H1 (cell line): Measurements from ENCODE around the gene YIF1B. TPM values are rescaled to one million over a fixed set of nuclear protein-coding genes. Genes with fewer than 3 reads are reported as not detected.

ENCODE experiments used
- CTCF ChIA-PET: fragments of 300-600 bp; sonication (Branson Sonifier 250); formaldehyde crosslinking; loops from one replicate; lab custom pipeline; 2021; ENCODE audit not compliant: partially characterized antibody; lab: Charles Lee
- POLR2A ChIA-PET: fragments of 300-600 bp; sonication (Branson Sonifier 250); formaldehyde crosslinking; loops from one replicate; lab custom pipeline; 2021; ENCODE audit warnings: inconsistent platforms; ENCODE audit not compliant: partially characterized antibody; lab: Charles Lee
- DNase-seq, 2 experiments: peaks; one replicate each; pipeline versions ENCODE4 v3.0.0 to v3.0.0-alpha.2; 2010 to 2022; ENCODE audit warnings: low spot score in 2 of 2, low read depth in 1 of 2, mixed read lengths in 1 of 2
- FAIRE-seq: peaks from 2 replicates; lab custom pipeline; 2011; peaks lifted over from hg19 to GRCh38; lab: Jason Lieb, UNC
- H2AFZ ChIP-seq: 2 replicates; pipeline ENCODE4 v1.8.1; 2012; ENCODE audit warnings: low read length, inconsistent platforms
- H2AK5ac ChIP-seq: 2 replicates; pipeline ENCODE4 v1.6.1; 2013; ENCODE audit warnings: low read depth, low read length
- H2BK120ac ChIP-seq: replicated peaks from 2 replicates; pipeline ENCODE3; 2013; ENCODE audit warnings: low read depth, low read length, inconsistent platforms
- H2BK12ac ChIP-seq: 2 replicates; pipeline ENCODE4 v1.6.1; 2013; ENCODE audit warnings: low read depth, low read length
- H2BK15ac ChIP-seq: 2 replicates; pipeline ENCODE4 v1.6.1; 2013; ENCODE audit warnings: low read length
- H2BK20ac ChIP-seq: 2 replicates; pipeline ENCODE4 v1.6.1; 2013; ENCODE audit warnings: low read length
- H2BK5ac ChIP-seq: 2 replicates; pipeline ENCODE4 v1.6.1; 2013; ENCODE audit warnings: low read depth, low read length
- H3K14ac ChIP-seq: 2 replicates; pipeline ENCODE4 v1.6.1; 2013; ENCODE audit warnings: inconsistent platforms; ENCODE audit not compliant: insufficient read length
- H3K18ac ChIP-seq: 2 replicates; pipeline ENCODE4 v1.6.1; 2013; ENCODE audit warnings: low read length; ENCODE audit errors: extremely low read depth
- H3K23ac ChIP-seq: 2 replicates; pipeline ENCODE4 v1.6.1; 2013; ENCODE audit warnings: inconsistent platforms; ENCODE audit not compliant: insufficient read length
- H3K23me2 ChIP-seq: 2 replicates; pipeline ENCODE4 v1.6.1; 2013; ENCODE audit warnings: low read depth, low read length
- H3K27ac ChIP-seq: 2 replicates; pipeline ENCODE4 v1.6.1; 2011; ENCODE audit warnings: low read depth, low read length, inconsistent platforms
- H3K27me3 ChIP-seq, 4 experiments: replicated peaks in 1 of 4; 1 replicate in 1 of 4; 2 replicates in 3 of 4; pipeline versions ENCODE4 v1.6.1 to v1.8.1; 2011 to 2013; ENCODE audit warnings: low read length in 3 of 4, mild to moderate bottlenecking in 3 of 4, inconsistent platforms in 2 of 4, mixed read lengths in 2 of 4, moderate library complexity in 1 of 4; ENCODE audit not compliant: control insufficient read depth in 3 of 4, insufficient read depth in 3 of 4; ENCODE audit errors: extremely low read depth in 1 of 4
- H3K36me3 ChIP-seq, 4 experiments: 2 replicates each; pipeline versions ENCODE4 v1.6.1 to v1.8.1; 2011 to 2013; ENCODE audit warnings: mild to moderate bottlenecking in 4 of 4, low read length in 3 of 4, moderate library complexity in 2 of 4, control low read depth in 1 of 4, inconsistent platforms in 1 of 4; ENCODE audit not compliant: insufficient read depth in 4 of 4, control insufficient read depth in 2 of 4
- H3K4ac ChIP-seq: replicated peaks from 2 replicates; pipeline ENCODE3; 2013; ENCODE audit warnings: low read length, low read depth, mixed read lengths, inconsistent platforms; ENCODE audit not compliant: insufficient read length
- H3K4me1 ChIP-seq, 4 experiments: replicated peaks in 1 of 4; 1 replicate in 1 of 4; 2 replicates in 3 of 4; pipeline versions ENCODE4 v1.6.1 to v1.8.1; 2011 to 2013; ENCODE audit warnings: low read length in 3 of 4, inconsistent platforms in 2 of 4, mixed read lengths in 1 of 4; ENCODE audit not compliant: insufficient read depth in 4 of 4, control insufficient read depth in 3 of 4
- H3K4me2 ChIP-seq, 2 experiments: 2 replicates each; pipeline versions ENCODE4 v1.6.1 to v1.8.1; 2011 to 2013; ENCODE audit warnings: low read depth in 2 of 2, low read length in 2 of 2, control low read depth in 1 of 2, inconsistent platforms in 1 of 2, mild to moderate bottlenecking in 1 of 2; ENCODE audit not compliant: insufficient read depth in 1 of 2
- H3K4me3 ChIP-seq, 4 experiments: fragments of 200-600, 300-600 bp in 1 of 4; sonication (generic), shearing (Covaris generic), sonication (Bioruptor Twin) in 1 of 4; 2 replicates each; pipeline versions ENCODE4 v1.5.1 to v1.8.1; 2011 to 2016; ENCODE audit warnings: low read length in 4 of 4, low read depth in 3 of 4, control low read depth in 2 of 4, inconsistent platforms in 2 of 4, mild to moderate bottlenecking in 2 of 4, mixed read lengths in 1 of 4, moderate library complexity in 1 of 4; ENCODE audit not compliant: insufficient read depth in 2 of 4; ENCODE audit errors: extremely low read depth in 1 of 4
- H3K56ac ChIP-seq: replicated peaks from 2 replicates; pipeline ENCODE3; 2013; ENCODE audit warnings: low read depth, mild to moderate bottlenecking, mixed read lengths, low read length, inconsistent platforms; ENCODE audit not compliant: insufficient read length
- H3K79me1 ChIP-seq: 2 replicates; pipeline ENCODE4 v1.6.1; 2013; ENCODE audit warnings: low read depth, low read length, control low read depth
- H3K79me2 ChIP-seq, 2 experiments: 2 replicates each; pipeline versions ENCODE4 v1.6.1 to v1.8.1; 2012 to 2013; ENCODE audit warnings: low read length in 2 of 2, mild to moderate bottlenecking in 2 of 2, inconsistent platforms in 1 of 2; ENCODE audit not compliant: insufficient read depth in 2 of 2, control insufficient read depth in 1 of 2
- H3K9ac ChIP-seq, 4 experiments: replicated peaks in 1 of 4; 1 replicate in 1 of 4; 2 replicates in 3 of 4; pipeline versions ENCODE4 v1.6.1 to v1.8.1; 2011 to 2013; ENCODE audit warnings: low read depth in 3 of 4, low read length in 3 of 4, control low read depth in 2 of 4, mild to moderate bottlenecking in 2 of 4, moderate library complexity in 2 of 4, inconsistent platforms in 1 of 4; ENCODE audit errors: extremely low read depth in 1 of 4
- H3K9me3 ChIP-seq, 2 experiments: 2 replicates each; pipeline versions ENCODE4 v1.6.1 to v1.8.1; 2012 to 2013; ENCODE audit warnings: mild to moderate bottlenecking in 2 of 2, moderate library complexity in 2 of 2, control low read depth in 1 of 2, inconsistent platforms in 1 of 2, low read depth in 1 of 2, low read length in 1 of 2, mixed read lengths in 1 of 2; ENCODE audit not compliant: insufficient read depth in 2 of 2
- H4K20me1 ChIP-seq, 2 experiments: replicated peaks in 1 of 2; 2 replicates each; pipeline versions ENCODE3 to v1.8.1; 2011 to 2013; ENCODE audit warnings: inconsistent platforms in 2 of 2, low read length in 2 of 2, mild to moderate bottlenecking in 1 of 2; ENCODE audit not compliant: insufficient read depth in 2 of 2, control insufficient read depth in 1 of 2
- H4K5ac ChIP-seq: 2 replicates; pipeline ENCODE4 v1.6.1; 2013; ENCODE audit warnings: low read length, low read depth, mixed read lengths, inconsistent platforms; ENCODE audit not compliant: insufficient read length
- H4K8ac ChIP-seq: 2 replicates; pipeline ENCODE4 v1.8.0; 2013; ENCODE audit warnings: mild to moderate bottlenecking, moderate library complexity, low read length, inconsistent platforms; ENCODE audit not compliant: insufficient read depth; ENCODE audit errors: extremely low read depth
- H4K91ac ChIP-seq: replicated peaks from 2 replicates; pipeline ENCODE3; 2013; ENCODE audit warnings: low read length, mixed read lengths, inconsistent platforms; ENCODE audit not compliant: insufficient read length
- KDM1A ChIP-seq: fragments of 200-600, 300-600 bp; sonication (generic); IDR thresholded peaks from 2 replicates; pipeline ENCODE4 v1.7.1; 2016; ENCODE audit warnings: mild to moderate bottlenecking, low read length, borderline replicate concordance
- PHF8 ChIP-seq: fragments of 200-600 bp; sonication (generic); conservative IDR thresholded peaks from 2 replicates; pipeline ENCODE4 v1.7.1; 2012; ENCODE audit warnings: low read depth, mild to moderate bottlenecking, inconsistent platforms, low read length, moderate library complexity
- WGBS, 2 experiments: shearing (Covaris generic) in 1 of 2; methylation state at CpG; one replicate each; pipeline versions ENCODE4 v1.1.6 to v1.1.7; 2013 to 2015; ENCODE audit warnings: low lambda C conversion rate in 2 of 2, mixed read lengths in 2 of 2, inconsistent platforms in 1 of 2, low coverage in 1 of 2, missing lambda C conversion rate in 1 of 2; ENCODE audit not compliant: insufficient replicate concordance in 2 of 2, insufficient coverage in 1 of 2, insufficient read length in 1 of 2; ENCODE audit errors: extremely low coverage in 1 of 2, missing lambda C conversion rate in 1 of 2; 5-methylcytosine and 5-hydroxymethylcytosine counted together
- polyA plus RNA-seq, 7 experiments: library from polyadenylated mRNA; depleted of rRNA in 3 of 7; stranded (reverse) in 5 of 7; unstranded in 2 of 7; fragments of >200 nt in 5 of 7; fragments of 200-250 nt in 2 of 7; gene quantifications; 1 replicate in 5 of 7; 2 replicates in 1 of 7; 4 replicates in 1 of 7; pipeline versions ENCODE4 v1.2.1 to v1.2.3, GENCODE V29; 2011 to 2013; ENCODE audit warnings: missing spikeins in 2 of 7, mixed read lengths in 2 of 7
- total RNA-seq: library from RNA; stranded (reverse); fragmentation: NEBNext Ultra II Directional; extraction: Animal tissue kit (Norgen Biotek cat#: 25700); gene quantifications from 2 replicates; pipeline ENCODE4 v1.2.1, GENCODE V29; 2021

YIF1B gene
- total and polyA plus RNA-seq, 2 of the 8 experiments (the other 6 are each of a cell fraction or from before 2014, with no cell fraction given) = 89.6 to 305 TPM

DNA sequence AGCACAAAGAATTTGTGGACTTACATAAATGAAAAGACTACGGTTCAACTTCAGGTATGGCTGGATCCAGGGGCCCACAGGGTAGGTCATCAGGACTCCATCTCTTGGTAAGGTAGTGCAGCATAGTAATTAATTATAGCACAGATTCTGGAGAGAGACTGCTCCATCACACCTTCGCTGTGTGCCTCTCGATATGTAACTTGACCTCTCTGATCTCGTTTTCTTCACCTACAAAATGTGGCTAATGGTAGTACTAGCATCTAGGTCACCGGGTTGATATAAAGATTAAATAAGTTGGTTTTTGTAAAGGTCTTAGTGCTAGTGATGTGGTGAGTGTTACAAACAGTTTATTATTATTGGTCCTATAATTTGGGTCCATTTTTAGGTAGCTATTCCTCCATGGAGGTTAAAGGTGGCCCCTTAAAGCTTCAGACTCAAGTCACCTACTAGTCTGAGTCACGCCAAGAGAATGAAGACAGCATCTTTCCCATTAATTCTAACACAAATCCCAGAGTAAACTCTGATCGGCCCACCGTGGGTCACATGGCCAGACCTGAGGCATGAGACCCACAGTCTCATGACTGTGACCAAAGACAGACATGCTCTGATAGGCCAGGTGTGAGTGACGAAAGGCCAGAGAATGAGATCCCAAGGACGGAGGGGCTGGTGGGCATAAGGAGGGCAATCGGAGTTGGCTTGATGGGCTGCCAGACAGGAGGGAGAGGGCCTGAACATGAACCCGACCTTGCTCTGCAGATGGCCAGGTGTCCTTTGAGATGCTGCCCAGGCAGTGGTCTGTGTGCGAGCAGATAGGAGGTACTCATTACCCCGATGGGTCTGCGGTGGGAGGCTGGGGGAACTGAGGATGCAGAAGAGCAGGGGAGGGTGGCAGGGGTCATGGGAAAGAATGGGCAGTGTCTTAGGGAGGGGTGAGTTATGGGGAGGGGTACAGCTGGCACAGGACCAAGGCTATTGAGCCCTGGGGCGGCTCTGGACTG, 40.3 kb upstream of the YIF1B start:
- CTCF ChIA-PET = no interaction called here

More for the DNA sequence above, 40.3 kb upstream of the YIF1B start:
- WGBS, 2 experiments = 87% methylated on average over 15 of the region's 16 CpGs; no CpG with 5 or more reads in 1 of the 2 experiments
- Histone ChIP-seq H3K23me2 (0 out of 2 replicates have a peak, but pooled peaks cover 2% of the 10 kb centered on the region), H2AFZ (no peak overlapping the region), H3K79me2 (no peaks in the 10 kb centered on the region), H4K20me1 (peaks cover 0 to 2% of the 10 kb centered on the region in 2 experiments), H3K14ac (no peak overlapping the region), H4K91ac (no peak overlapping the region), H3K4me1 (peaks cover 0 to 4% (median 2%) of the 10 kb centered on the region in 4 experiments; a peak in 3 of 7 replicates), H2BK120ac (no peak overlapping the region), H3K27ac (no peak overlapping the region), H3K56ac (no peak overlapping the region), H2BK12ac (peak overlapping the region; percentile 71; the same call in 1 of the 2 replicates), H3K79me1 (no peaks in the 10 kb centered on the region), H3K23ac (no peak overlapping the region), H2BK5ac (no peak overlapping the region), H2BK15ac (no peak overlapping the region), H3K18ac (no peak overlapping the region), H4K8ac (no peak overlapping the region), H2BK20ac (no peak overlapping the region), H3K36me3 (no peaks in the 10 kb centered on the region), H4K5ac (no peak overlapping the region), H3K9me3 (no peaks in the 10 kb centered on the region), H2AK5ac (no peak overlapping the region), H3K4ac (no peak overlapping the region), H3K4me2 (no peak overlapping the region), H3K9ac (no peak overlapping the region), H3K27me3 (peaks cover 4 to 20% (median 15%) of the 10 kb centered on the region in 4 experiments), H3K4me3 (no peak overlapping the region)
- POLR2A ChIA-PET = no interaction called here
- DNase-seq (no peak), FAIRE-seq (no peak)
- TF ChIP-seq KDM1A = peak; percentile 38; the same call in 1 of the 2 replicates
- no peak for TF ChIP-seq PHF8
